GM19193 (cell line): ENCODE data around the gene SNX21.

ENCODE experiments used
- POLR2A ChIP-seq: IDR thresholded peaks from 4 replicates; pipeline ENCODE4 v1.6.1; 2011; ENCODE audit not compliant: insufficient read depth, insufficient read length; ENCODE audit errors: extremely low read depth

Gene SNX21

GRCh38 chr20:45833030-45833882 is at the start of gene SNX21:
Gene SNX21 (plus strand): TSS chr20:45833799. CDS start chr20:45833920, 121 bp downstream.
- TF ChIP-seq POLR2A: no peak

- no peak for TF ChIP-seq POLR2A
Measured at GRCh38 chr20:45788351-45788750, 45.2 kb upstream of the SNX21 start.

- TF ChIP-seq POLR2A: no peak
Measured at GRCh38 chr20:45792317-45793118, 41.1 kb upstream of the SNX21 start.

DNA sequence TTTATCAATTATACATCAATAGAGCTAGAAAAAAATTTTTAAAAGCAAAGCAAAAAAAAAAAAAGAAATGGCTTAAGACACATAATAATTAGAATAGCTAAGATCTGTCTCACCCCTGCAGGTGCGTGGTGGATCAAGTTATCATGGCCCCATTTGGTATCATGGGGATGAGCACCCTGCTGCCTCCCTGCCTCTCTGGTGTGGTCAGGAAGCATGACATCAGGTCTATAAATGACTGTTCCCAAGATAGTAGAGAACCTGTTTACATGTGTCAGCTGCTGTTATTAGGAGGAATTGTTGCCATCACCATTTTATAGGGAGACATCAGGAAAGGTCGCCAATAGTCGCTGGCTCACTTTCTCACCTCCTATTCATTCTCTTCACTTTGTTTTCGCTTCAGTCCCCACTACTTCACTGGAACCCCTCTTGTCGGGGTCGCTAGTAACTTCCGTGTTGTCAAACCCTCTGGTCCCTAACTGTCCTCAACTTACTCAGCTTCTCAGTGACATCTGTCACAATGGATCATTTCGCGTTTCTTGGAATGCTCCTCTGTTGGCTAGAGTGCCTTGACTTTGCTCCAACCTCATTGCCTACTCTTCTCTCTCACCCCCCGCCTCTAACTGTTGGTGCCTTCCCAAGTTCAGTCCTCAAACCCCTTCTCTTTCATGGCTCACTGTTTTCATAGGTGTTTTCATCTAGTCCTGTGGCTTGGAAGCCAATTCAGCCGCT is 37.1 kb upstream of the SNX21 start:
- no peak for TF ChIP-seq POLR2A

GRCh38 chr20:45798935-45799642 is 34.5 kb upstream of the SNX21 start:
- TF ChIP-seq POLR2A: no peak

- TF ChIP-seq POLR2A: no peak
Measured at GRCh38 chr20:45801851-45802250, 31.7 kb upstream of the SNX21 start.

GRCh38 chr20:45810191-45810970 is 23.2 kb upstream of the SNX21 start:
- TF ChIP-seq POLR2A: no peak

DNA sequence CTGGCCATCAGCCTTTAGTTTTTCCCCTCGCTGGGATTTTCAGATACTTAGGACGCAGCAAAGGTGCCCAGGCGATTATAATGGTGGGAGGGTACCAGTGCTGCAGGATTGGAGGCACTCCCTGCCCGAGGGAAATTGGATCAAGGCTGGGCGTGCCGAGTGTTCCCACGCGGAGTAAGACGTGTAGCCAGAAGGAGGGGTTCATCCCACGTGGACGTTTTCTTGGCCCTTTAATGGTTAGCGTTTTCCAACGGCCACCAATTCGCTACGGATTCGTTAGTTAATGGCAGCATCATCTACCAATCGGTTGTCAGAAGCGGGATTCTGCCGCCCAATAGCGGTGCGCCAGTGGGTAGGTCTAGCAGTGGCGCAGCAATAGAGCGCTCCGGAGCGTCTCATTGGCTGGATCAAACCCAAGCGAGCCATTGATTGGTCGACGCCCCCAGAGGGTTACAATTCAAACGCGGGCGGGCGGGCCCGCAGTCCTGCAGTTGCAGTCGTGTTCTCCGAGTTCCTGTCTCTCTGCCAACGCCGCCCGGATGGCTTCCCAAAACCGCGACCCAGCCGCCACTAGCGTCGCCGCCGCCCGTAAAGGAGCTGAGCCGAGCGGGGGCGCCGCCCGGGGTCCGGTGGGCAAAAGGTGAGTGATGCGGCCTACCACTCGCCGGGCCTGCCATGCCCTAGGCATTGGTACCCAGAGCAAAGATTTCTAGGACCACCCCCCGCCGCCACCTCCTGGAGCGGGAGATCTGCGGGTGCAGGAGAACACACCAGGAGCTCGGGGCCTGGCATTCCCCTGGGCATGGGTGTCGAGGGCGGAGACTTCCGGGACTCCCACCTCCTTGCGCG is 21.2 kb upstream of the SNX21 start, which contains the start of gene UBE2C:
TSS of gene UBE2C (plus strand) at position 488 of the 849 bp plus-strand sequence. CDS start at position 540, 52 bp downstream.
- peak; percentile 74 for TF ChIP-seq POLR2A

DNA sequence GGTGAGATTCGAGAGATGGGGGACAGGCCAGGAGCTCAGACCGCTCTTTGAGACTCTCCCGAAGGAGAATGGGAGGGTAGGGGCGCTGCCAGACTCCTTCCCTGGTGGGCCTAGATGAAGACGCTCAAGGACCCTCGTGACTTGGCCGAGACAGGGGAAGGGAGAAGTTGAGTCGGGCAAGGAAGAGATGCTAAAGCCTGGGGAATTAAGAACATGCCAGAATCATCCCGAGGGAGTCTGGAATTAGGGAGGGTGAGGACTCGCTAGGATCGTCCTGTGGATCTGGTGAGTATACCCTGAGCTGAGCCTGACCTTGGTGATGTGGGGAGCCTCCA is 20.6 kb upstream of the SNX21 start:
- TF ChIP-seq POLR2A: no peak

DNA sequence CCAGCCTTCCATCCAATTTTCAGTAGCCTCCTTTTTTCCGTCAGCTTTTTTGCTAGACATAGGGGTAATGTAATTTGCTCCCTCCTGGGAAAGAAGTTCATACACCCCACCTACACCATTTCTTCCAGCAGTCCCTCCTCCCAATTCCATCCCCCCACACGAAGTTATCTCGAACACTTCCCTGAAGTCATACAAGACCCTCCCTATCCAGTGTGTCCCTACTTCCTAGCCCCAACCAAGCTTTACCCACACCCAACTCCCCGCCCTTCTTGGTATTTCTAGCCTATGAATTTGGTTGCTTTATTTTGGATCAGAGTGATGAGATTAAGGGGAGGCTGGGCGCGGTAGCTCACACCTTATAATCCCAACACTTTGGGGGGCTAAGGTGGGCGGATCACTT is 20.1 kb upstream of the SNX21 start:
- TF ChIP-seq POLR2A: no peak

DNA sequence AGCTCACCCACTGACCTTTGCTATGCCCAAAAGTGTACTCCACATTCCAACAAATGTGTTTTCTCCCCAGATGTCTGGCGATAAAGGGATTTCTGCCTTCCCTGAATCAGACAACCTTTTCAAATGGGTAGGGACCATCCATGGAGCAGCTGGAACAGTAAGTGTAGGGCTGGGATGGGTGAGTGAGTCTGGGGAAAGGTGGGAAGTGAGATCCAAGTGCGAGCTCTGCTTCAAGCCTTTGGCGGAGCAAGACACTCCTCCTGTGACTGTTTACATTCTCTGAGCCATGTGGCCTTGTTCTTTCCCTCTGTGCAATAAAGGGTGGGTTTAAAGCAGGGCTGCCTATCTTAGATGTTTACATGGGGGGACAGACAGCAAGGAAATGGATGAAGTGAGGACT is 19.3 kb upstream of the SNX21 start:
- no peak for TF ChIP-seq POLR2A

- no peak for TF ChIP-seq POLR2A
Measured at GRCh38 chr20:45816951-45817350, 16.6 kb upstream of the SNX21 start.
